GM12878 (cell line): ENCODE results near the gene BCS1L. TPM values are rescaled to one million over a fixed set of nuclear protein-coding genes. Genes with fewer than 3 reads are reported as not detected.

Source experiments
- BHLHE40 ChIP-seq, 2 experiments: fragments of 450-650 bp in 1 of 2; IDR thresholded peaks; 2 replicates each; pipeline ENCODE4 v1.6.1; 2011 to 2017; ENCODE audit warnings: low read depth in 2 of 2, borderline replicate concordance in 1 of 2, improper control_type of control experiment in 1 of 2, low read length in 1 of 2, mild to moderate bottlenecking in 1 of 2
- CHD4 ChIP-seq: fragments of 200-600 bp; sonication (generic); IDR thresholded peaks from 2 replicates; pipeline ENCODE4 v1.6.1; 2016; ENCODE audit warnings: mild to moderate bottlenecking
- CREB1 ChIP-seq: IDR thresholded peaks from 2 replicates; pipeline ENCODE4 v1.6.1; 2012; ENCODE audit warnings: low read depth, mild to moderate bottlenecking, inconsistent platforms
- EED ChIP-seq: sonication (generic); IDR thresholded peaks from 2 replicates; pipeline ENCODE4 v1.6.1; 2016; ENCODE audit warnings: antibody characterized with exemption, low read depth
- EGR1 ChIP-seq, 2 experiments: IDR thresholded peaks; 1 replicate in 1 of 2; 2 replicates in 1 of 2; pipeline ENCODE4 v1.6.1; 2011 to 2012; ENCODE audit warnings: low read depth in 2 of 2, low read length in 2 of 2, borderline replicate concordance in 1 of 2, mild to moderate bottlenecking in 1 of 2, moderate library complexity in 1 of 2
- KLF5 ChIP-seq: fragments of 450-650 bp; IDR thresholded peaks from 2 replicates; pipeline ENCODE4 v1.6.1; 2014; ENCODE audit warnings: mild to moderate bottlenecking; ENCODE audit not compliant: partially characterized antibody
- LARP7 ChIP-seq: fragments of 450-650 bp; IDR thresholded peaks from 2 replicates; pipeline ENCODE4 v1.6.1; 2017; ENCODE audit warnings: mild to moderate bottlenecking
- NBN ChIP-seq: fragments of 450-650 bp; IDR thresholded peaks from 2 replicates; pipeline ENCODE4 v1.6.1; 2016
- POU2F2 ChIP-seq: IDR thresholded peaks from 3 replicates; pipeline ENCODE4 v1.6.1; 2011; ENCODE audit warnings: low read depth, mild to moderate bottlenecking, low read length, borderline replicate concordance
- RB1 ChIP-seq: fragments of 450-650 bp; formaldehyde crosslinking; IDR thresholded peaks from 2 replicates; pipeline ENCODE4 v1.6.1; 2017; ENCODE audit warnings: mild to moderate bottlenecking, borderline replicate concordance
- RCOR1 ChIP-seq: conservative IDR thresholded peaks from 2 replicates; pipeline ENCODE4 v1.6.1; 2012; ENCODE audit warnings: low read depth, low read length, improper control_type of control experiment
- RFX5 ChIP-seq: IDR thresholded peaks from 2 replicates; pipeline ENCODE4 v1.6.1; 2011; ENCODE audit warnings: low read depth, low read length, improper control_type of control experiment
- SIX5 ChIP-seq: IDR thresholded peaks from 2 replicates; pipeline ENCODE4 v1.6.1; 2011; ENCODE audit warnings: mild to moderate bottlenecking, low read depth, low read length, moderate library complexity; ENCODE audit not compliant: severe bottlenecking
- SREBF2 ChIP-seq: IDR thresholded peaks from 2 replicates; pipeline ENCODE4 v1.6.1; 2012; ENCODE audit warnings: mild to moderate bottlenecking, low read length
- TBL1XR1 ChIP-seq: IDR thresholded peaks from 2 replicates; pipeline ENCODE4 v1.6.1; 2012; ENCODE audit warnings: low read depth, low read length, improper control_type of control experiment
- TCF3 ChIP-seq: IDR thresholded peaks from 2 replicates; pipeline ENCODE4 v1.6.1; 2012; ENCODE audit warnings: low read depth, mild to moderate bottlenecking, low read length, borderline replicate concordance; ENCODE audit not compliant: insufficient read depth
- ZBED1 ChIP-seq: IDR thresholded peaks from 2 replicates; pipeline ENCODE4 v1.6.1; 2016; ENCODE audit warnings: borderline replicate concordance
- ZNF24 ChIP-seq: fragments of 450-650 bp; IDR thresholded peaks from 2 replicates; pipeline ENCODE4 v1.6.1; 2017; ENCODE audit warnings: antibody characterized with exemption, mild to moderate bottlenecking
- polyA plus RNA-seq, 11 experiments: library from polyadenylated mRNA; depleted of rRNA in 4 of 11; unstranded in 6 of 11; stranded (reverse) in 5 of 11; fragments of >200 nt; fragmentation: Nextera tagmentation in 4 of 11; fragmentation: Illumina TruSeq in 1 of 11; extraction: Ambion mirVana in 4 of 11; extraction: Trizol in 1 of 11; gene quantifications; 1 replicate in 1 of 11; 2 replicates in 10 of 11; pipeline versions ENCODE4 v1.2.1 to v1.2.3, GENCODE V29; 2011 to 2016; ENCODE audit warnings: inconsistent platforms in 2 of 11, missing spikeins in 2 of 11, low read depth in 1 of 11
- total RNA-seq, 4 experiments: library from RNA; depleted of rRNA in 3 of 4; stranded (reverse); fragments of >200 nt in 3 of 4; fragmentation: Illumina TruSeq in 1 of 4; extraction: Trizol in 1 of 4; gene quantifications; 2 replicates each; pipeline versions ENCODE4 v1.2.1 to v1.2.3, GENCODE V29; 2013 to 2021
- TF ChIP-seq, protein P1 (sequence below): IDR thresholded peaks from 2 replicates; pipeline ENCODE4 v1.6.1; 2011; ENCODE audit warnings: low read depth, mild to moderate bottlenecking, low read length, moderate library complexity, borderline replicate concordance; ENCODE audit errors: extremely low read depth
- TF ChIP-seq, protein P2 (sequence below): fragments of 450-650 bp; IDR thresholded peaks from 2 replicates; pipeline ENCODE4 v1.6.1; 2017; ENCODE audit warnings: borderline replicate concordance
- TF ChIP-seq, protein P3 (sequence below): IDR thresholded peaks from 2 replicates; pipeline ENCODE4 v1.6.1; 2012; ENCODE audit warnings: mild to moderate bottlenecking, low read depth, low read length
- TF ChIP-seq, protein P4 (sequence below): IDR thresholded peaks from 2 replicates; pipeline ENCODE4 v1.6.1; 2011; ENCODE audit warnings: mild to moderate bottlenecking, low read depth, low read length, moderate library complexity; ENCODE audit not compliant: insufficient replicate concordance

BCS1L gene
- total and polyA plus RNA-seq, 10 of the 15 experiments (the other 5 are each of a cell fraction or from before 2014, with no cell fraction given): 40.4 to 114 (median 65.2) TPM

DNA sequence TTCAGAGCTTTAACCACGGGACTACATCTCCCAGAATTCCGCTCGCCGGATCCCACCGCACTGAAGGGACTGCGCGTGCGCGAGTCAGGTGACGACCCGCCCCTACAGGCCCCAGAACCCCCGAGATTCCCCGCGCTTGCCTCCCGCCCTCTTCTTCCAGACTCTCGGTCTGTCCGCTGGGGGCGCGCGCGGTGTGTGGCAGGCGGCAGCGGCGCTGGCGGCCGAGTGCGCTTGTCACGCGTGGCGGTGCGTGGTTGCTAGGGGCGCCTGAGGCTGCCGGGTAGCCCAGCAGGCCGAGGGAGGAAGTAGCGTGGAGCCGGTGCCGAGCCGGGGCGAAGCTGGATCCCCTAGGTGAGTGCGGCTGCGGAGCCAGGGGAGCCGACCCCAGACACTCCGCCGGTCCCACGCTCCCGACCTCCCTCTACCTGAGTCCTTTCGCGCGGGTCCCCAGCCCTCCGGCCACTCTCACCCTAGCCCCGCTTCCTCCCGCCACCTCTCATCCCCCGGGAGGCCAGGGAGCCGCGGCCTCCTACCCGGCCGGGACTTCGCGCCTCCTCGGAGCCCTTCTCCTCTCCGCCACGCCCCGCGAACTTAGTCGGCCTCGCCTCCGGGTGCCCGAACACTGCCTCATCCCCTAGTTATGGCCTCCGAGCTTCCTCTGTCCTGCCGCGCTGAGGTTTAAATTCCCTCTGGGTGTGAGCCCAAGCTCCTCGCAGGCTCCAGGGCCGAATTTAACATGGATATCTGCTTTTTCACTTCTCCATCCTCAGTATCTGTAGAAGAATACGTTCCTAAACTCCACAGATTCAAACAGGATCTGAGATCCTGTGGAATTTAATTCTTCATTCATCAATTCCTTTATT lies 51.4 kb downstream of the BCS1L start, which contains the start of gene TTLL4 (continued):
- TF ChIP-seq, protein P1, sequence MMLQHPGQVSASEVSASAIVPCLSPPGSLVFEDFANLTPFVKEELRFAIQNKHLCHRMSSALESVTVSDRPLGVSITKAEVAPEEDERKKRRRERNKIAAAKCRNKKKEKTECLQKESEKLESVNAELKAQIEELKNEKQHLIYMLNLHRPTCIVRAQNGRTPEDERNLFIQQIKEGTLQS: peak; percentile 76; the same call in 1 of the 2 replicates
- peak; percentile 93 for TF ChIP-seq LARP7
- TF ChIP-seq POU2F2: 0 out of 3 replicates have a peak, but pooled peaks have one; percentile 34
- TF ChIP-seq RFX5: peak; percentile 76; the same call in 1 of the 2 replicates
- TF ChIP-seq, protein P2, sequence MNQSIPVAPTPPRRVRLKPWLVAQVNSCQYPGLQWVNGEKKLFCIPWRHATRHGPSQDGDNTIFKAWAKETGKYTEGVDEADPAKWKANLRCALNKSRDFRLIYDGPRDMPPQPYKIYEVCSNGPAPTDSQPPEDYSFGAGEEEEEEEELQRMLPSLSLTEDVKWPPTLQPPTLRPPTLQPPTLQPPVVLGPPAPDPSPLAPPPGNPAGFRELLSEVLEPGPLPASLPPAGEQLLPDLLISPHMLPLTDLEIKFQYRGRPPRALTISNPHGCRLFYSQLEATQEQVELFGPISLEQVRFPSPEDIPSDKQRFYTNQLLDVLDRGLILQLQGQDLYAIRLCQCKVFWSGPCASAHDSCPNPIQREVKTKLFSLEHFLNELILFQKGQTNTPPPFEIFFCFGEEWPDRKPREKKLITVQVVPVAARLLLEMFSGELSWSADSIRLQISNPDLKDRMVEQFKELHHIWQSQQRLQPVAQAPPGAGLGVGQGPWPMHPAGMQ: no peak
- peak; percentile 92 for TF ChIP-seq RB1
- TF ChIP-seq ZNF24: no peak
- no peak for TF ChIP-seq SREBF2
- peak; percentile 82 for TF ChIP-seq SIX5
- TF ChIP-seq, protein P3, sequence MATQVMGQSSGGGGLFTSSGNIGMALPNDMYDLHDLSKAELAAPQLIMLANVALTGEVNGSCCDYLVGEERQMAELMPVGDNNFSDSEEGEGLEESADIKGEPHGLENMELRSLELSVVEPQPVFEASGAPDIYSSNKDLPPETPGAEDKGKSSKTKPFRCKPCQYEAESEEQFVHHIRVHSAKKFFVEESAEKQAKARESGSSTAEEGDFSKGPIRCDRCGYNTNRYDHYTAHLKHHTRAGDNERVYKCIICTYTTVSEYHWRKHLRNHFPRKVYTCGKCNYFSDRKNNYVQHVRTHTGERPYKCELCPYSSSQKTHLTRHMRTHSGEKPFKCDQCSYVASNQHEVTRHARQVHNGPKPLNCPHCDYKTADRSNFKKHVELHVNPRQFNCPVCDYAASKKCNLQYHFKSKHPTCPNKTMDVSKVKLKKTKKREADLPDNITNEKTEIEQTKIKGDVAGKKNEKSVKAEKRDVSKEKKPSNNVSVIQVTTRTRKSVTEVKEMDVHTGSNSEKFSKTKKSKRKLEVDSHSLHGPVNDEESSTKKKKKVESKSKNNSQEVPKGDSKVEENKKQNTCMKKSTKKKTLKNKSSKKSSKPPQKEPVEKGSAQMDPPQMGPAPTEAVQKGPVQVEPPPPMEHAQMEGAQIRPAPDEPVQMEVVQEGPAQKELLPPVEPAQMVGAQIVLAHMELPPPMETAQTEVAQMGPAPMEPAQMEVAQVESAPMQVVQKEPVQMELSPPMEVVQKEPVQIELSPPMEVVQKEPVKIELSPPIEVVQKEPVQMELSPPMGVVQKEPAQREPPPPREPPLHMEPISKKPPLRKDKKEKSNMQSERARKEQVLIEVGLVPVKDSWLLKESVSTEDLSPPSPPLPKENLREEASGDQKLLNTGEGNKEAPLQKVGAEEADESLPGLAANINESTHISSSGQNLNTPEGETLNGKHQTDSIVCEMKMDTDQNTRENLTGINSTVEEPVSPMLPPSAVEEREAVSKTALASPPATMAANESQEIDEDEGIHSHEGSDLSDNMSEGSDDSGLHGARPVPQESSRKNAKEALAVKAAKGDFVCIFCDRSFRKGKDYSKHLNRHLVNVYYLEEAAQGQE: no peak
- TF ChIP-seq TBL1XR1: peak; percentile 48; the same call in 1 of the 2 replicates
- TF ChIP-seq CHD4: no peak
- peak; percentile 93 to 97 for TF ChIP-seq BHLHE40 (IDR thresholded peaks at IDR 0.05; ENCODE audit: borderline replicate concordance in 1 of 2, low read depth in 2 of 2, low read length in 1 of 2)
- TF ChIP-seq RCOR1: no peak
- peak; percentile 73; the same call in 1 of the 2 replicates for TF ChIP-seq NBN
- TF ChIP-seq, protein P4, sequence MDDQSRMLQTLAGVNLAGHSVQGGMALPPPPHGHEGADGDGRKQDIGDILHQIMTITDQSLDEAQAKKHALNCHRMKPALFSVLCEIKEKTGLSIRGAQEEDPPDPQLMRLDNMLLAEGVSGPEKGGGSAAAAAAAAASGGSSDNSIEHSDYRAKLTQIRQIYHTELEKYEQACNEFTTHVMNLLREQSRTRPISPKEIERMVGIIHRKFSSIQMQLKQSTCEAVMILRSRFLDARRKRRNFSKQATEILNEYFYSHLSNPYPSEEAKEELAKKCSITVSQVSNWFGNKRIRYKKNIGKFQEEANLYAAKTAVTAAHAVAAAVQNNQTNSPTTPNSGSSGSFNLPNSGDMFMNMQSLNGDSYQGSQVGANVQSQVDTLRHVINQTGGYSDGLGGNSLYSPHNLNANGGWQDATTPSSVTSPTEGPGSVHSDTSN: peak; percentile 22
- no peak for TF ChIP-seq EED
- no peak for TF ChIP-seq ZBED1
- no peak; the same call in 1 of the 2 replicates for TF ChIP-seq TCF3
- peak; percentile 35 for TF ChIP-seq KLF5
- peak; percentile 51 to 56; a peak in 2 of 3 replicates for TF ChIP-seq EGR1 (IDR thresholded peaks at IDR 0.05; ENCODE audit: borderline replicate concordance in 1 of 2, low read depth in 2 of 2, low read length in 2 of 2)
- peak; percentile 66; the same call in 1 of the 2 replicates for TF ChIP-seq CREB1
